ENCODE measurements around the gene PIK3R5.
"Not testable (repeated sequence)": the region's sequence is repeated elsewhere in the genome, so short reads cannot be mapped to it uniquely, and the experiment has no call there.

PIK3R5 gene

GRCh38 chr17:8965394-8966168, at the start of gene PIK3R5:
Gene PIK3R5 (minus strand): TSS chr17:8965707. CDS start chr17:8911494, 54,213 bp downstream.
- DNase-seq: no peak

DNA sequence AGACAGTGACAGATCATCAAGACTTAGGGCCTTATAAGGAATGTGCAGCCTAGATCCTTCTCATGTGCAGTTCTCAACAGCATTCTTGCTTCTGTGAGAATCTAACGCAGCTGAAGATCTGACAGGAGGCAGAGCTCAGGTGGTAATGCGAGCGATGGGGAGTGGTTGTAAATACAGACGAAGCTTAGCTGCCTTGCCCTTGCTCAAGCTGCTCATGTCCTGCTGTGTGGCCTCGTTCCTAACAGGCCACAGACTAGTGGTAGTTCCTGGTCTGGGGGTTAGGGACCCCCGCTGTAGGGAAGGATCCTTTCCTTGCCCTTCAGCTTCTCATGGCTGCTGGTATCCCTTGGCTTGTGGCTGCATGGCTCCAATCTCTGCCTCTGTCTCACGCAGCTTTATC, 45.5 kb upstream of the PIK3R5 start:
- DNase-seq: no peak

DNA sequence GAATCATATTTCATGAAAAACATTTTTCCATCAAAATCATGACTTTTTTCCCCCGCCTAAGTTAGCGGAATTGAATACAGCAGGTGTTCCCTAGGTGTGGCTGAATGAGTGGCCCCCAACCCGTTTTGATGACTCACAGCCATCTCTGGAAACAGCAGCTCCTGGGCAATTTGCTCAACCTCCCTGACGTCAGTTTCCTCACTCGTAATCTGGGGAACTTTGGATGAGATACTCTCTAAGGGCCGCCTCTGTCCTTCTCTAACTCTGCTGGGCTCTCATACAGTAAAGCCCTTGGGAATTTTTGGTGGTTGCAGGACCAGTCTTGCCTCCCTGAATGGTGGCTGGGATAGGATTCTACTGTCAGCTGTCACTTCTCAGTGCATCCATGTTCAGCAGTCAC, 44.2 kb upstream of the PIK3R5 start:
- DNase-seq: no peak

DNA sequence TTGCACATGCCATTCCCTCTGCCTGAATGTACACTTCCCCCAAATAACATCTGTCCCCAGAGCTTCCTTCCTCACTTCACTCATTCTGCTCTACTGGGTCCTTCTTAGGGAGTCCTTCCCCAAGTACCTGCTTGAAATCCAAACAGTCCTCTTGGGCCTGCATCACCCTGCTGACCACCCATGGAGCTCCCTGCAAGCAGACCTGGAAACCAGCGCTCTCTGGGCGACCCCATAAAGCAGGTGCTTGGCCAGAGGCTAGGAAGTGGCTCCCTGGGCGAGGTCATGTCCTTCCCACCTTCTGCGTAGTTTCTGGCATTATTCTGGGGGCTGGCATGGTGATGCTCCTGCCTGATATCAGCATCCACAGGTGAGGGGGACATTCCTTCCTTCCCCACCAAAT, 43.6 kb upstream of the PIK3R5 start:
- DNase-seq: no peak

GRCh38 chr17:9007052-9007714, 41.7 kb upstream of the PIK3R5 start:
- no peak for DNase-seq

- no peak for DNase-seq
Measured at GRCh38 chr17:9006175-9006767, 40.8 kb upstream of the PIK3R5 start.

- no peak for DNase-seq
Measured at GRCh38 chr17:9004961-9005285, 39.4 kb upstream of the PIK3R5 start.

GRCh38 chr17:9004132-9004960, 38.8 kb upstream of the PIK3R5 start:
- no peak for DNase-seq

GRCh38 chr17:9003355-9004131, 38.0 kb upstream of the PIK3R5 start:
- DNase-seq: no peak

DNA sequence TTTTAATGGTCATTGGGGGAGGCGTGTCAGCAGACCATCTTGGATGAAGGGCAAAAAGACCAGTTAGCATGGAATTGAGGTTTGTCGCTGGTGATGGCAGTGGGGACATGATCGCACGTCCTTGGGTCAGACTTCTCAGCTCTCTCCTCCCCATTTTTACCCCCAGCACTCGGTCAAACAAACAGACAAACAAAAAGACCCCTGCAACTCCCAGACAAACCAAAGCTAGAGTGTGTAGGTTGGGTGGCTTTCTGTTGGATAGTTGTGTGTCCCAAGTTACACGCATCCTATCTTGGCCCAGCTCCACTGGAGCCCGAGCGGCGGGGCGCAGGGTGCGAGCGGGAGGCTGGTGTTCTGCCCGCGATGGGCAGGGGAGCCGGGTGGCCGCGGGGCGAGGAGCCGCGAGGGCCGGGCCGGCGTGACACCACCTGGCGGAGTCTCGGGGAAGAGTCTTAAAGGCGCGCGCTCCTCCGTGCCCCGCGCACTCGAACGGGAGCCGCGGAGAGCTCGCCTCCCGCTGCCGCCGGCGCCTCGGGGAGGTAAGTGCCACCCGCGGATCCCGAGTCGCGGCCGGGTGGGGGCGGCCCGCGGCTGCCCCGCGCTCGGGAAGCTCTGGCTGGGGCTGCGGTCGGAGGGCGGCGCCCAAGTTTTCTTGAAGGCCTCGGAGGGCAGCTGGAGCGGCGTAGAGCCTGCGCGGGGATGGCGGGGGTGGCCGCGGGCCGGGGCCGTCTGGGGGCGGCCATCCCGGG, 37.3 kb upstream of the PIK3R5 start:
- DNase-seq: no peak

- no peak for DNase-seq
Measured at GRCh38 chr17:9002227-9002605, 36.7 kb upstream of the PIK3R5 start.

- DNase-seq: no peak
Measured at GRCh38 chr17:9001559-9001958, 36.1 kb upstream of the PIK3R5 start.

DNA sequence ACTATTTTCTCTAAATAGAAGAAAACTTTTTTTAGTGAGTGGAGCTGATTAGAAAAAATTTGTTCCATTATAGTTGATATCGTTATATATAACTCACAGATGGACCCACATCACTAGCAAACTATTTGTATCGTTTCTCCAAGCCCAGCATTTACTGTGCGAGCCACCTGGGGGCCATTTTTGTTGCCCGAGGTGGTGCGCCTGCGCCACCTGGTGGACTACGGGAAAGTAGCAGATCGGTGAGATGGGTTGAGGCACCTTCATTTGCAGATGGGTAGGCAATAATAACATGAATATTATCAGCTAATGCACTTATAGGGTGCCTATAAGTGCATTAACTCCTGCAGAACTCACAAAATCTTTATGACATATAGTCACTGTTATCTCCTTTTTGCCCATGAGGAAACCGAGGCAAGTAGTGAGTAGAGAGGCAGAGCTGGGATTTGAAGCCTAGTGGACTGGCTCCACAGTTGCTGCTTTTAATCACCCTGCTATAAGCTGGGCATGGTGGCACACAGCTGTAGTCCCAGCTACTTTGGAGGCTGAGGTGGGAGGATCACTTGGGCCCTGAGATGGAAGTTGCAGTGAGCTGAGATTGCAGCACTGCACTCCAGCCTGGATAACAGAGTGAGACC, 32.6 kb upstream of the PIK3R5 start:
- DNase-seq: no peak

GRCh38 chr17:8995711-8996110, 30.2 kb upstream of the PIK3R5 start:
- DNase-seq: no peak

DNA sequence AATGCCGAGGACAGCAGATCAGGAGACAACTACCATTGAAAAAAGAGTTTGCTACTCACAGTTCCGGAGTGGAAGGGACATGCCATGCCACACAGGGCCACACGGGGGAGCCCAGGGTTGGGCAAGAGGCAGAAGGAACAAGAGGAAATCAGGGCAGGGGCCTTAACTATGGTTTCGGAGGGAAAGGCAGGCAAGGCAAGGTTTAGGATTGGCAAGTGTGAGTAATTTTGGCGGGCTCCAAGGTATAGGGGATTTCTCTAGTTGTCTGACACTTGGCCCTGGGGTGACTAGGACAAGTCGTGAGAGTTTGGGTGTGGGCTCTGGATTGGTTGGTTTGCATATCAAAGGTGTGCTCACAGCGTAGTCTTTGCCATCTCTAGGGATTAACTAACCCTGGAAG, 28.8 kb upstream of the PIK3R5 start:
- peak; percentile 2 for DNase-seq

- no peak for DNase-seq
Measured at GRCh38 chr17:8991514-8992285, 26.2 kb upstream of the PIK3R5 start.

DNA sequence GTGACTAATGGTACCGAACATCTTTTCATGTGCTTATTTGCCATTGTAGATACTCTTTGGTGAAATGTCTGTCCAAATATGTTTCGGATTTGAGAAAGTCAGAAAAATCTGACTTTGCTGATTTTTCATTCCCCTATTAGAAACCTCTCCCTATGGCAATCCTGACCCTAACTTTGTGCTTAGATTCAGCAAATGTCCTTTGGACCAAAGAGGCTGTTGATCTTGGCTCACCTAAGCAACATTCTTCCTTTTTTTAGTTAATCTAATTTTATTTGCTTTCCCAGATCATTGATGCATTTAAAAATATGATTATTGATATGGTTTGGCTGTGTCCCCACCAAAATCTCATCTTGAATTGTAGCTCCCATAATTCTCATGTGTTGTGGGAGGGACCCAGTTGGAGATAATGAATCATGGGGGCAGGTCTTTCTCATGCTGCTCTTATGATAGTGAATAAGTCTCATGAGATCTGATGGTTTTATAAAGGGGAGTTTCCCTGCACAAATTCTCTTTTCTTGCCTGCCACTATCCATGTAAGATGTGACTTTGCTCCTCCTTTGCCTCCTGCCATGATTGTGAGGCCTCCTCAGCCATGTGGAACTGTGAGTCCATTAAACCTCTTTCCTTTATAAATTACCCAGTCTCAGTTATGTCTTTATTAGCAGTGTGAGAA, 22.9 kb upstream of the PIK3R5 start:
- not testable (repeated sequence) for DNase-seq

GRCh38 chr17:8986295-8986694, 20.8 kb upstream of the PIK3R5 start:
- DNase-seq: no peak

GRCh38 chr17:8985054-8985701, 19.7 kb upstream of the PIK3R5 start:
- DNase-seq: no peak

All from NCI-H1092 treated with DMSO at 0.1 percent for 48 hours (cell line).